Astrocyte of the cerebellum (primary cell): ENCODE measurements around the gene ZNF829.

Experiments used
- DNase-seq: peaks from one replicate; pipeline ENCODE4 v3.0.0-alpha.2; 2011; ENCODE audit warnings: low read depth
- H3K4me3 ChIP-seq: 2 replicates; pipeline ENCODE4 v1.5.1; 2011; ENCODE audit warnings: mild to moderate bottlenecking, low read depth, low read length, moderate library complexity
- CTCF ChIP-seq: IDR thresholded peaks from 2 replicates; pipeline ENCODE4 v1.5.1; 2012; ENCODE audit warnings: low read length, low read depth, moderate library complexity, mild to moderate bottlenecking; ENCODE audit errors: missing control alignments
- in situ Hi-C: cut with HindIII; loops from 2 replicates; pipeline ENCODE4 v1.10.0; 2017; ENCODE audit warnings: low sequenced_read_pairs

ZNF829 gene

GRCh38 chr19:36915992-36916830 lies at the start of gene ZNF829, which contains the start of gene ZNF568:
ZNF829 (minus strand) TSS chr19:36916291; CDS start chr19:36915167, 1,124 bp downstream.
ZNF568 (plus strand) TSS chr19:36916332; CDS start chr19:36922771, 6,439 bp downstream.
- TF ChIP-seq CTCF, result peak; percentile 67
- in situ Hi-C loops, result no loop called here
- DNase-seq, result peak; percentile 72
- peak within 1 kb of the TSS; percentile 86 for H3K4me3 ChIP-seq

GRCh38 chr19:36963280-36963679 lies 47.2 kb upstream of the ZNF829 start:
- no peak for TF ChIP-seq CTCF
- in situ Hi-C loops, result no loop called here
- no peak overlapping the region for H3K4me3 ChIP-seq
- DNase-seq, result no peak

- TF ChIP-seq CTCF, result no peak
- in situ Hi-C loops, result no loop called here
- no peak overlapping the region for H3K4me3 ChIP-seq
- DNase-seq, result no peak
These were observed 46.3 kb upstream of the ZNF829 start for GRCh38 chr19:36962346-36962745.

- no peak for DNase-seq
- no peak overlapping the region for H3K4me3 ChIP-seq
- in situ Hi-C loops, result no loop called here
- TF ChIP-seq CTCF, result no peak
These were observed 34.4 kb upstream of the ZNF829 start for GRCh38 chr19:36950335-36951119.

GRCh38 chr19:36939153-36939552 lies 23.1 kb upstream of the ZNF829 start:
- in situ Hi-C loops, result no loop called here
- no peak for DNase-seq
- H3K4me3 ChIP-seq, result no peak overlapping the region
- TF ChIP-seq CTCF, result no peak

- TF ChIP-seq CTCF, result no peak
- H3K4me3 ChIP-seq, result no peak overlapping the region
- in situ Hi-C loops, result no loop called here
- DNase-seq, result no peak
These were observed 15.6 kb upstream of the ZNF829 start for GRCh38 chr19:36931684-36932083.
